GM12872 (cell line): Measurements from ENCODE around the gene RALB.

Experiments
- TF ChIP-seq, protein P1 (sequence below): IDR thresholded peaks from 3 replicates; pipeline ENCODE4 v1.5.1; 2011; ENCODE audit warnings: low read depth, mild to moderate bottlenecking, low read length, moderate library complexity; ENCODE audit not compliant: insufficient read depth

The RALB gene

DNA sequence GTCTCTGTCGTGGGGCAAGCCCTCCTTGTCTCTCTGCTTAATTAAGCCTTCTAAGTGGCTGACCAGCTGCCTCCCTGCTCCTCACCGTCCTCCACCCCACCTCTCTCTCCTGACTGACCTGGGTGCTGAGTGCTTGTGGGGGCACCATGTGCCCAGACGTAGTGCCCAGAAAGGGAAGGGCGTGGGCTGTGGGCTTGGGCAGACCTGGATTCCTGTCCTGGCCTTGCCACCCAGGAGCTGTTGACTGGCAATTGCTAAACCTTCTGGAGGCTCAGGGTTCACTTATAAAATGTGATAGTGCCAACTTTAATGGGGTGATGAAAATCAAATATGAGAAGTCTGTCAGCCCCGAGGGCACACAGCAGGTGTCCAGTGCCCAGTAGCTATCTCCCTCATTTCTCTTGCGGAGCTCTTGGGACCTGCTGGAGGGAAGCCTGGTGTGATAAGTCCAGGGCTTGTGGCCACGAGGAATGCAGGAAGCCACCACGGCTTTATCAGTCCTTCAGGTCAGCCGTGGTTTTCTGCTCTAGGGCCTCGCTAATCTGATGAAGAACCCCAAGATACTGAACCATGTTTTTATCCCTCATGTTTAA is 71.3 kb downstream of the RALB start:
- TF ChIP-seq, protein P1, sequence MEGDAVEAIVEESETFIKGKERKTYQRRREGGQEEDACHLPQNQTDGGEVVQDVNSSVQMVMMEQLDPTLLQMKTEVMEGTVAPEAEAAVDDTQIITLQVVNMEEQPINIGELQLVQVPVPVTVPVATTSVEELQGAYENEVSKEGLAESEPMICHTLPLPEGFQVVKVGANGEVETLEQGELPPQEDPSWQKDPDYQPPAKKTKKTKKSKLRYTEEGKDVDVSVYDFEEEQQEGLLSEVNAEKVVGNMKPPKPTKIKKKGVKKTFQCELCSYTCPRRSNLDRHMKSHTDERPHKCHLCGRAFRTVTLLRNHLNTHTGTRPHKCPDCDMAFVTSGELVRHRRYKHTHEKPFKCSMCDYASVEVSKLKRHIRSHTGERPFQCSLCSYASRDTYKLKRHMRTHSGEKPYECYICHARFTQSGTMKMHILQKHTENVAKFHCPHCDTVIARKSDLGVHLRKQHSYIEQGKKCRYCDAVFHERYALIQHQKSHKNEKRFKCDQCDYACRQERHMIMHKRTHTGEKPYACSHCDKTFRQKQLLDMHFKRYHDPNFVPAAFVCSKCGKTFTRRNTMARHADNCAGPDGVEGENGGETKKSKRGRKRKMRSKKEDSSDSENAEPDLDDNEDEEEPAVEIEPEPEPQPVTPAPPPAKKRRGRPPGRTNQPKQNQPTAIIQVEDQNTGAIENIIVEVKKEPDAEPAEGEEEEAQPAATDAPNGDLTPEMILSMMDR = no peak

DNA sequence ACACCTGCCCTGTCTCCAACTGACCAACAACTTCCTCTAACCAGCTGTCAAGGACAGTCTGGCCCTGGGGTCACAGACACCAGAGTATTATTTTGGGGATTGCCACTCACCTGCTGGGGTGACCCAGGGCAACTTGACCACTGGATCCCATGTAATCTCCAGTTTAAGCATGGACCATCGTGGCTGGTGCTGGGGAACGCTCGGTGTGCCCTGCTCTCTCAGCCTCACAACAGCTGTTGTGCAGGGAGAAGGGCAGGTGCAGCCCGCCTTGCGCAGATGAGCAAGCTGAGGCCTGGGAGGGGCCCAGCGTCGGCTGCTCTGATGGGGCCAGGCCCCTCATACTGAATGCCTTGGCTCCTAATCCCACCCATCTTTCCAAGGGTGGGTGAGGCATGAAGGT is 72.3 kb downstream of the RALB start:
- TF ChIP-seq, protein P1 = no peak

DNA sequence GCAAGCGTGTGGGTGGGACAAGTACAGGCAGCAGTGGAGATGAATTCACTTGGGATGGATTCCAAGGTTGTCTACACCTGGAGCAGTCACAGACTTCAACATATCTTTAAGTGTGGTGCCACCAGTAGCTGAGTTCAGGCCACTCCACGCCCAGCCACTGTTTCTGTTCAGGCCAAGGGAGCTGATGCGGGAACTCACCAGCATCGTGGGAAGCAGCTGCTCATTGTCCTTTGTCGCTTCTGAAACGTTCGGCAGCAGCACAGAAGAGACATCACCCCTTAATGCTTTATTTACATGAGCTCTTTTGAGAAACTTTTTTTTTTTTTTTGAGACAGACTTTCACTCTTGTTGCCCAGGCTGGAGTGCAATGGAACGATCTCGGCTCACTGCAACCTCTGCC is 73.4 kb downstream of the RALB start:
- TF ChIP-seq, protein P1 = no peak

DNA sequence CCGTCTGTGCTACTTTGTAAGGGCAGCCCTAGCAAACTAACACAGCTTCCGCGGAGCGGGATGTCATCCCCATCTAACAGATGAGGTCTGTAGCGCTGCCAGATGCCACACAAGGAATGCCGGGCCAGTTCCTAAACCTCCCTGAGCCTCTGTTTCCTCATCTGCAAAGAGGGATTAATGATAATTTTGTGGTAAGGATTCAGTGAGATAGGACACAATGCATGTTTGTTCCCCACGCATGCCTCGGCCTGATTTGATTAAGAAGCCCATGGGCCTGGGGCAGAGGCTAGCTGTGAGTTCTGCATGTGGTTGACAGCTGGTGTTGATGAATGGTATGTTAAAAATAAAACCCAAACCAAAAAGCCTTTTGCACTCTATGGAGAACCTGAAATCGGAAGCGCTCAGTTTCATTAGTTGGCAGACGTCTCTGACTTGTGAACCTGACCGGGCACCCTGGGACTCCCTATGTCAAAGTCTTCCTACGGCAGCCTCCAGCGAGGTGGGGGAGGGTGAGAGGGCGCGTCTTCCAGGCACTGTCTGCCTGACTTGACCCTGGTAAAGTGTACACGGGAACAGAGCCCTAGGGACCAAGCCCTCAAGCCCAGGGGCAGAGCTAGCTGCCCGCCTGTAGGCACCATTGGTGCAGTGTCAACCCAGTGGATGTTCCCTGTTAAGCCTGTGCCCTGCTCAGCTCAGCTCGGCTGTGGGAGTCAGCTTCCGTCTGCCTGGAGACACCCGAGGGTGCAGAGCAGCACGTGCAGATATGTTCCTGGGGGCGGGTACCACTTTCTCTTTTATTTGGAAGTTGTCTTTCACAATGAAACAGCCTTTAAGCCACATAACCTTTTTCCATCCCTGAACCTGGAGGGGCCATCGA is 78.5 kb downstream of the RALB start:
- TF ChIP-seq, protein P1 = no peak

DNA sequence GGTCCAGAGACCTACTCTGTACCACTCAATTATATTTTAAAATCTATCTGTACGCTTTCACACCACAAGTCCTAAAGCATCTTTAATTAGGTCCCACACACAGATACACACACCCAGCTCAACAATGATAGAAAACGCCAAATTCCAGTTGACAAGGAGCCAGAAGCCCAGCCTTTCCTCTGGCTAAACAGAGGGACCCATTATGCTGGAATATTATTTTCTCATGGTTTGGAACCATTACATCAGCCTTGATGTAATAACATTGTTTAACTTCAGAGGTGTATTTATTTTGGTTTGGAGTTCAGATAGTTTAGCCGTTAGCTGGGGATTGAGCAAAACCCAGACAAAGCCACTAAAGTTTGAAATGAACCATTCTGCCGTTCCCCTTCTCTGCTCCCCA is 79.3 kb downstream of the RALB start:
- TF ChIP-seq, protein P1 = no peak

DNA sequence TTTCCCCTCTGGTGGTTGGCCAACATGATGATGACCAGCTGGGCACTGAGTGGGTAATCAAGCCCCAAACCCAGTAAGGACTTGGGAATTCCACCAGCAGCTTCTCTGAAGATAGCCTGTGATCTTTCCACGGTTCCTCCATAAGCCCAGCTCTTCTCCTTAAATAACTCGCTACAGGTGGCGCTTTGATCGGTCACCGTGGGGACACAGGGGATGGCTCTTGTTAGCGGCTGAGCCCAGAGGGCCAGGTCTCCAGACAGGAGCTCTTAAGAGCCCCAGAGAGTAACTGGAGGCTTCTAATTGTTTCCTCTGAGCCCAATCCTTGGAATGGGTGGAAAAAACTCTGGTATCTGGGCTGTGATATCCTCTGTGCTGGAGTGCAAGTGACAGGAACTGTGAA is 79.7 kb downstream of the RALB start:
- TF ChIP-seq, protein P1 = no peak

DNA sequence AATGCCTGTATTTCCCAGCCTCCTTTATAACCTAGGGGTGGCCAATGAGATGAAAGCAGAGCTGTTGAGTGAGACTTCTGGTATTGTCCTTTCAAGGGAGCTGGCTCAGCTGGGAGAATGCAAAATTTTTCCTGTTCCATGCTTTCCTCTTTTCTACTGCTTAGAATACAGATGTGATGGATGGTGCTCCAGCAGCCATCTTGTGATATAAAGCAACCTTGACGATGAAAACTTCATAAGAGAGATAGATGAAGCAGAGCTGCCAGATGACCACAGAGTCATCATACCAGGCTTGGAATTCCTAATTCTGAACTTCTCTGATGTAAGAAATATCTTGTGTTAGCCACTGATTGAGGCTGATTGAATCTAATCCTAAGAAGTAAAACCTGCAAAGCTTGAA is 81.4 kb downstream of the RALB start:
- TF ChIP-seq, protein P1 = no peak
